ENCODE data around the gene GUCA2B.

Gene GUCA2B

DNA sequence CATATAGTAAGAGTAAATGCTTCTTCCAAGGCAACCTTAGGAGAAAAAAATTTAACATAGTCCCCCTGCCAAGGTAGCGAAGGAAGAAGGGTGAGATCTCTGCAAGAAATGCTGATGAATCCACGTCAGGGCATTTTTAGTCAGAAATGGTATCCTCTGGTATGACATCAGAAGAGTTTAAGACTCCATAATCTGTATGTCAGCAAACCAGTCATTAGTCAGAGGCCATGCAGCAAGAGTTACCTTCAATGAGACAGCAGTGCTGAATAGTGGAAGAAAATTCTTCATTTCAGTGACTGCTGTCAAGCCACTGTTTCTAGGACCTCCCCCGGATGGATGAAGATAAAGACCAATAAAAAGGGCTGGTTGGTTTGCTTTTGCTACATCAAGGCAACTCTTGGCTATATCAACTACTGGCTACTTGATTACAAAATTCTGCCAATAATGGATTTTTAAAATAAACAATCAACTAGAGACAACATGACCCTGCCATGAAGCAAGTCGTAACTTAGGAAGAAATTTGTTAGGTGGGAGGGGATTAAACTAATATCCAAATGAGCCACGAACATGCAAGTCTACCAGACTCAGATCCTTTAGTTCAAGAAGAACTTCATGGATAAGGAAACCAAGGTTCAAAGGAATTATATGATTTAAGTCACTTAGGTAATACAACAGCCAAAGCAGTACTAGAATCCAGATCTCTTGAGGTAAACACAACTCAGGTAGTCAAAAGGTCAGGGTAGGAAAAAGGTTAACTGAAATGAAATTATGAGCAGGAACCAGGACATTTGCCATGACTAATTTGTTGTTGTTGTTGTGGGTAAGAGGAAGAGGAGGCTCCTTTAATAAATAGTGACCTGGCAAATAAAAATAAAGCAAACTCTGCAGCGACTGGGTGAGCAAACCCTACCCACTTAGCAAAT, 37.0 kb downstream of the GUCA2B start:
- no peak overlapping the region for H3K9ac ChIP-seq (ENCODE audit: low read depth, low read length, poor library complexity, severe bottlenecking)

DNA sequence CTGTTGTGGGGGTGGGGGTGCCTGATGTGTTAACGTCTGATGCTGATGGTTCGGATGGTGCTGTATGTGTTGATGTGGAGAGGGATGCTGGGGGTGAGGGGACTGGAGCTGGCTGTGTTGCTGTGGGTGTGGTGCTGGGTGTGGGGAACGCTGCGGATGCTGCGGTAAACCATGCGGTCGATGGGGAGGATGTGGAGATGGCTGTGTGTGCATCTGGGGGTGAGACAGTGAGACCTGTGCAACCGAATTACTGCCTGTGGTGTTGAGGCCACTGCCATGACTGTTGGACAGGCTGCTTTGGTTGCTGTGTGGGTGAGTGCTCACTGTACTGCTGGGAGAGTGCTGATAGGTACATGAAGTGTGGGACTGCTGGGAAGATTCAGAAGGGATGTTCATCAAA, 38.1 kb downstream of the GUCA2B start:
- H3K36me3 ChIP-seq (ENCODE audit: insufficient read depth, low read length) = peaks cover 90% of the 10 kb centered on the region

More for the DNA sequence above, 37.0 kb downstream of the GUCA2B start:
- Histone ChIP-seq H3K27me3 (ENCODE audit: insufficient read depth, low read length, poor library complexity, severe bottlenecking) (no peaks in the 10 kb centered on the region), H3K9me3 (ENCODE audit: insufficient read depth, low read depth, low read length) (no peaks in the 10 kb centered on the region), H3K79me2 (ENCODE audit: insufficient read depth, low read length) (peaks cover 4% of the 10 kb centered on the region; the same call in 1 of the 2 replicates), H2AFZ (ENCODE audit: low read length) (no peak overlapping the region), H3K4me3 (ENCODE audit: low read length, poor library complexity, severe bottlenecking) (no peak overlapping the region), H4K20me1 (ENCODE audit: insufficient read depth, low read length, poor library complexity, severe bottlenecking) (no peaks in the 10 kb centered on the region), H3K9me2 (replicated peaks; ENCODE audit: low read depth, low read length) (no peaks in the 10 kb centered on the region), H3K4me1 (ENCODE audit: insufficient read depth, low read length, poor library complexity, severe bottlenecking) (no peaks in the 10 kb centered on the region), H3K4me2 (ENCODE audit: low read depth, low read length, poor library complexity, severe bottlenecking) (no peak overlapping the region), H3K36me3 (ENCODE audit: insufficient read depth, low read length) (peaks cover 88% of the 10 kb centered on the region), H3F3A (ENCODE audit: low read depth) (no peaks in the 10 kb centered on the region)
- TF ChIP-seq EZH2phosphoT487 (IDR thresholded peaks at IDR 0.05; ENCODE audit: borderline replicate concordance) = no peak
- TF ChIP-seq, protein P1, sequence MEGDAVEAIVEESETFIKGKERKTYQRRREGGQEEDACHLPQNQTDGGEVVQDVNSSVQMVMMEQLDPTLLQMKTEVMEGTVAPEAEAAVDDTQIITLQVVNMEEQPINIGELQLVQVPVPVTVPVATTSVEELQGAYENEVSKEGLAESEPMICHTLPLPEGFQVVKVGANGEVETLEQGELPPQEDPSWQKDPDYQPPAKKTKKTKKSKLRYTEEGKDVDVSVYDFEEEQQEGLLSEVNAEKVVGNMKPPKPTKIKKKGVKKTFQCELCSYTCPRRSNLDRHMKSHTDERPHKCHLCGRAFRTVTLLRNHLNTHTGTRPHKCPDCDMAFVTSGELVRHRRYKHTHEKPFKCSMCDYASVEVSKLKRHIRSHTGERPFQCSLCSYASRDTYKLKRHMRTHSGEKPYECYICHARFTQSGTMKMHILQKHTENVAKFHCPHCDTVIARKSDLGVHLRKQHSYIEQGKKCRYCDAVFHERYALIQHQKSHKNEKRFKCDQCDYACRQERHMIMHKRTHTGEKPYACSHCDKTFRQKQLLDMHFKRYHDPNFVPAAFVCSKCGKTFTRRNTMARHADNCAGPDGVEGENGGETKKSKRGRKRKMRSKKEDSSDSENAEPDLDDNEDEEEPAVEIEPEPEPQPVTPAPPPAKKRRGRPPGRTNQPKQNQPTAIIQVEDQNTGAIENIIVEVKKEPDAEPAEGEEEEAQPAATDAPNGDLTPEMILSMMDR (conservative IDR thresholded peaks at IDR 0.05; ENCODE audit: low read length) = no peak

DNA sequence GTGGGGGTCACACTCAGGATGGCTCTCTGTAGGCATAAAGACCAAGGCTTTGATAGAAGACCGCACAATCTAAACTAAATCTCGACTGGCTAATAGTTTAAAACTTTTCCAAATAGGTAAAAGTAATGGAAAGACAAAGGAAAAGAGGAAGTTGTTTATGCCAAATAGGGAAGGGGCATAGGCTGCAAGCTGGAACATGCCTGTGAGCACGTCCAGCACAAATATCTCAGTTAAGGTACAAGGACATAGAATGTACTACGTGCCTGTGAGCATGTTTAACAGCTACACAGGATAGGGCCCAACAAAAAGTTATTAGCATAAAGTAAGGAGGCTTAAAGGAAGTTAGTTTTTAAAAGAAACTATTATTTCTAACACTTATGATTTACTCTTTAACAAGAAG, 38.9 kb downstream of the GUCA2B start:
- Histone ChIP-seq H3K27me3 (ENCODE audit: insufficient read depth, low read length, poor library complexity, severe bottlenecking) (no peaks in the 10 kb centered on the region), H3K4me3 (ENCODE audit: low read length, poor library complexity, severe bottlenecking) (no peak overlapping the region), H3K4me1 (ENCODE audit: insufficient read depth, low read length, poor library complexity, severe bottlenecking) (no peaks in the 10 kb centered on the region), H2AFZ (ENCODE audit: low read length) (no peak overlapping the region), H3K4me2 (ENCODE audit: low read depth, low read length, poor library complexity, severe bottlenecking) (no peak overlapping the region), H3K9ac (ENCODE audit: low read depth, low read length, poor library complexity, severe bottlenecking) (no peak overlapping the region), H3K9me3 (ENCODE audit: insufficient read depth, low read depth, low read length) (no peaks in the 10 kb centered on the region), H4K20me1 (ENCODE audit: insufficient read depth, low read length, poor library complexity, severe bottlenecking) (no peaks in the 10 kb centered on the region), H3K36me3 (ENCODE audit: insufficient read depth, low read length) (peaks cover 90% of the 10 kb centered on the region), H3K79me2 (ENCODE audit: insufficient read depth, low read length) (peaks cover 4% of the 10 kb centered on the region; the same call in 1 of the 2 replicates), H3K9me2 (replicated peaks; ENCODE audit: low read depth, low read length) (no peaks in the 10 kb centered on the region), H3F3A (ENCODE audit: low read depth) (no peaks in the 10 kb centered on the region)
- no peak for TF ChIP-seq EZH2phosphoT487 (IDR thresholded peaks at IDR 0.05; ENCODE audit: borderline replicate concordance)
- TF ChIP-seq, protein P1 (conservative IDR thresholded peaks at IDR 0.05; ENCODE audit: low read length) = no peak

More for the DNA sequence above, 38.1 kb downstream of the GUCA2B start:
- peaks cover 4% of the 10 kb centered on the region; the same call in 1 of the 2 replicates for H3K79me2 ChIP-seq (ENCODE audit: insufficient read depth, low read length)
- no peak overlapping the region for H2AFZ ChIP-seq (ENCODE audit: low read length)
- no peaks in the 10 kb centered on the region for H3F3A ChIP-seq (ENCODE audit: low read depth)
- no peaks in the 10 kb centered on the region for H3K4me1 ChIP-seq (ENCODE audit: insufficient read depth, low read length, poor library complexity, severe bottlenecking)
- H3K9me2 ChIP-seq (replicated peaks; ENCODE audit: low read depth, low read length) = no peaks in the 10 kb centered on the region
- no peak for TF ChIP-seq EZH2phosphoT487 (IDR thresholded peaks at IDR 0.05; ENCODE audit: borderline replicate concordance)
- TF ChIP-seq, protein P1 (conservative IDR thresholded peaks at IDR 0.05; ENCODE audit: low read length) = no peak
- H3K9me3 ChIP-seq (ENCODE audit: insufficient read depth, low read depth, low read length) = no peaks in the 10 kb centered on the region
- no peak overlapping the region for H3K4me2 ChIP-seq (ENCODE audit: low read depth, low read length, poor library complexity, severe bottlenecking)
- no peaks in the 10 kb centered on the region for H4K20me1 ChIP-seq (ENCODE audit: insufficient read depth, low read length, poor library complexity, severe bottlenecking)
- no peaks in the 10 kb centered on the region for H3K27me3 ChIP-seq (ENCODE audit: insufficient read depth, low read length, poor library complexity, severe bottlenecking)
- no peak overlapping the region for H3K4me3 ChIP-seq (ENCODE audit: low read length, poor library complexity, severe bottlenecking)
- H3K9ac ChIP-seq (ENCODE audit: low read depth, low read length, poor library complexity, severe bottlenecking) = no peak overlapping the region

All from Loucy (cell line).